Activated CD4-positive, CD25-positive, alpha-beta regulatory T cell (primary cell): Measurements from ENCODE around the gene PRICKLE2.

Experiments
- DNase-seq, 4 experiments: peaks; one replicate each; lab custom pipeline; 2025; lab: John Stamatoyannopoulos, UW

The PRICKLE2 gene

GRCh38 chr3:64157150-64158035, 67.9 kb downstream of the PRICKLE2 start:
- DNase-seq = no peak

- DNase-seq = no peak
Observed at GRCh38 chr3:64155328-64155727, 69.9 kb downstream of the PRICKLE2 start.

DNA sequence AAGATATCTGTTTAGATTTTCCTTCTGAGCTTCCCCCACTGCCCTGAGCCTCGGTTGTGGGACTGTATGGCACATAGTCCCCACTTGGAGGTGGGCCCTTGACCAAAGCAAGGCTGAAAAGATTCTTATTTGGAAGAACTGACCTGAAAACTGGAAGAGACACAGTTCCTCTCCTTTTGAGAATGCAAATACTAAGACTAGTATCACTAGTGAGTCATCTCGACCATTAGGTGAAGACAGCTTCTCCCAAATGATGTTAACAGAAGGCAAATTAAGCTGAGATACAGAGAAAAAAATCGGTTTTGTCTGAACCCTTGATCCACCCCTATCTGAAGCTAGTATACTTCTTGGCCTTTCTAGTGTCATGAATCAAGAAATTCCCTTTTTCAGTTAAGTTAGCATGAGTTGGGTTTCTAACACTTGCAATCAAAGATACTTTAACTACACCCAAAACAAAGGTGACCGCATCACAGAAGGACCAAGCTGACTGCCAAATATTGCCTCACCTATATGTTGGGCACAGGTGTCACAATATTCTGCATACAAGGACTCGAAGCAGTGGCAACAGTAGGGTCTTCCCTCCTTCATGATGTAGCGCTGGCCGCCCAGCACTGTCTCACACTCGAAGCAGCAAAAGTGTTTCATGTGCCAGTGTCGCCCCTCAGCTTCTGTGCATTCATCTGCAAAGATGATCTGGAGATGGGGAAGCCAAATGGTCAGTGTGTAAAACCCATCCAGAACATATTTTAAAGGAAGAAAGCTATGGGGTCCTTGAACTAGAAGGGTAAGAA, 72.4 kb downstream of the PRICKLE2 start:
- no peak for DNase-seq

- no peak for DNase-seq
Observed at GRCh38 chr3:64152086-64152485, 73.2 kb downstream of the PRICKLE2 start.

- DNase-seq = no peak
Observed at GRCh38 chr3:64151342-64151871, 73.9 kb downstream of the PRICKLE2 start.

GRCh38 chr3:64150623-64151207, 74.6 kb downstream of the PRICKLE2 start:
- no peak for DNase-seq

GRCh38 chr3:64149886-64150285, 75.4 kb downstream of the PRICKLE2 start:
- DNase-seq = no peak

GRCh38 chr3:64148955-64149653, 76.2 kb downstream of the PRICKLE2 start:
- no peak for DNase-seq

GRCh38 chr3:64147211-64147610, 78.1 kb downstream of the PRICKLE2 start:
- DNase-seq = no peak

- DNase-seq = no peak
Observed at GRCh38 chr3:64145438-64145837, 79.8 kb downstream of the PRICKLE2 start.

- DNase-seq = no peak
Observed at GRCh38 chr3:64144241-64144900, 80.9 kb downstream of the PRICKLE2 start.

DNA sequence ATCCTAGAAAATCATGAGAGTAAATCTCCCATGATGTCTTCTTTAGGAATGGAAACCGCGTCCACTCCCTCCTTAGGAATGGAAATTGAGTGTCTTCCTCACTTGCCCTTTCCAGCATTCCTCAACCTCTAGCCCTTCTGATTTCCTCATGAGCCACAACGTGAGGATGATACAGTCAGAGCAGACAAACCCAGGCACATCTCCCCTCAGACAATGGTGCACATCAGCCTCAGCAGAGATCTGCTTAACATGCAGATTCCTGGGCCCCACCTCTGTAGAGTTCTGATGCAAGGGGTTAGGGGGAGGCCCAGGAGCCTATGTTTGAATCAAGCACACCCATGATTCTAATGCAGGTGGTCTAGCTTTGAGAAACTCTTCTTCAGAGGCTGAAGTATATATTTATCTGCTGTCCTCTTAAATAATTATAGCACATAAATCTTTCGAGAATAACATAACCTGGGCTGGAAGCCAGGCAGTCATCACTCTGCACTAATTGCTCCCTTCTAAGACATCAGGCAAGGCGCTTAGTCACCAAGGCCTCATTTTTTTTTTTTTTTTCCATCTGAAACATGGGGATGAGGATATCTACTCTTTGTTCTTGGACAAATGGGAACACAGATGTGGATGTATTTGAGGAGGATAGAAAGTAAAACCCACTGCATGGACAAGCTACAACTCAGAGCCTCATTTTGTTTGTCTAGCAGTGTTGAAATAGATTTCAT, 81.7 kb downstream of the PRICKLE2 start:
- DNase-seq = no peak

GRCh38 chr3:64141476-64141875, 83.8 kb downstream of the PRICKLE2 start:
- DNase-seq = no peak

- no peak for DNase-seq
Observed at GRCh38 chr3:64140651-64141050, 84.6 kb downstream of the PRICKLE2 start.

DNA sequence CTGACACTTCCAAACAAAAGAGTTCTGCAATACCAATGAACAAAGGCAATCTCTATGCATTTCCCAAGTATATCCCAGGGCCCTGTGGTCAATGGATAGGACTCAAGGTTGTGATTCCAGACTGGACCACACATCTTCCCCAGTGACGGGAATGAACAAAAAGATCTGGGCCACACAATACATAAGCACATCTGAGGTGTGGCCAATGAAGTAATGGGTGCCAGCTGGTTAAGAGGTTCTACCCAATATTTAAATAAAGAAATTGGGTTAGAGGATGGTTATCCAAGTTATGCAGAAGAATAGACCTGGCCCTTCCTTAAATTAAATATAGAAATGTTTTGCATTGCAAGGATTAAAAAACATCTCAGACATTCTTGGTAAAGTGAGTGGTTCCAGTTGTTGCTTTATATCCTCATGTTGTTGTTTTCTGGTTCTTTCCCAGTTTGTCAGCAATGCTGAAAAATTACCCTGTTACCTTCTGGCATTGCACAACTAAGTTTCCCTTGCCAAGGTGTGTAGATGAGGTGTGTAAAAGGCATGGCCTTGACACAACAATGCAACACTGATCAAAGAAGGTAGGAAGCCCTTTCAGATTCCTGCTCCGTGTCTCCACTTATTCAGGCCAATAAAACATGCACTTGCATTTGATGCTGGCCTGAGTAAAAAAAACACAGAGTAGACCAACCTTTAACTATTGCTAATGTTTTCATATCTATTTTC, 86.5 kb downstream of the PRICKLE2 start:
- DNase-seq = no peak

DNA sequence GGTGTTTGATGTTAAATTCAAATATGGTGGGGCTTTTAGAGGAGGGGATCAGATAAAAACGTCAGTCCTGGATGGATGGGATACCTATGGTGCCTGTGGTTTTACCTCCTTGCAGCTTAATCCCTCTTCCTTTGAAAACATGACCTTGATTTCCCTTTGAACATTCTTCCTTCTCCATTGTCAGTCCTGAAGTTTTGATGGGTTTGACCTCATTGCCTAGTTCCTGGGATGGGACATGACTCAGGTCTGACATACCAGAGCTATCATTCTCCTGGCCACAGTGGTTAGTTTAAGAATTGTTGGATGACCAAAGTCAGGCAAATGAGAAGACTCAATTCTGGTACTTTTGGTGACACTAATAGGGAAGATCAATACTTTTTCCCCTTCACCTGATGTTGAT, 87.2 kb downstream of the PRICKLE2 start:
- DNase-seq = no peak

GRCh38 chr3:64134882-64135281, 90.4 kb downstream of the PRICKLE2 start:
- DNase-seq = no peak

DNA sequence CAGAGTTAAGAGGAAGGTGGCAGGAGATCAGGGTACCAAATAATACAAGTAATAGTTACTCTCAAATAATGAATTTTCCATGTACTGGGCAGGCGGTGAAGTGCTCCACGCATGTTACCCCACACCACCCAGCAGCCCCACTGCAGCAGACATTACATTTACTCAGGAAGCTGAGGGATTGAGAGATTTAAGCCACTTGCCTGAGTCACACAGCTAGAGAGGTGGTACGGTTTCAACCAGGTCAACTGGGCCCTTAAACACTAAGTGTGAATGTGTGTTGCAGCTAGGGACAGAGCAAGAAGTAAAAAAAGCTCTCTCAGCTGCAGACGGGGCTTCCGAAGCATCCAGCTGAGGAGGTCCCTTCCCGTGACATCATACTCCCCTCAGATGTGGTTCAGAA, 91.3 kb downstream of the PRICKLE2 start:
- no peak for DNase-seq

DNA sequence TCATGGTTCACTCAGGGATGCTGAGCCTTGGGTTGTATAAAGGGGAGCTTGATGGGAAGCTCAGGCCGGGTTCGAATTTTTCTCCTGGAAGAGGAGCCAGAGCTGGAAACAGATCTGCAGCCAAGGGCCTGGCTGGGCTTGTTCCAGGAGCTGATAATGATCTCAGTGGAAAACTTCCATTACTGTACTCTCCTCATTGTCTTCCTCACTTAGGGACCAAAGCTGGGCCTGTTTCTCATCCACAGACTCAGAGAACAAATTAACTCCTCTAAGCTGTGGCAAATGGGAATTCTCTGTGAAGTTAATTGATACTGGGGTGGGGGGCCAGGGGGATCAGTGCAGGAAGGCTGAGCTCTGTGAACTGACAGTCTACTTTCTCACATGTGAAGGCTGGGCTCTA, 92.0 kb downstream of the PRICKLE2 start:
- DNase-seq = no peak
